AG04449 (cell line): ENCODE measurements around the gene SGMS2.

Experiments used
- CTCF ChIA-PET: fragments of 350-600 bp; formaldehyde crosslinking; extraction: SDS; loops from one replicate; lab custom pipeline; 2021; ENCODE audit warnings: antibody characterized with exemption; lab: Yijun Ruan, JAX
- POLR2A ChIA-PET: fragments of 400-600, 350-600 bp; formaldehyde crosslinking; extraction: SDS; loops from one replicate; lab custom pipeline; 2020; ENCODE audit warnings: antibody characterized with exemption, inconsistent platforms; lab: Yijun Ruan, JAX
- DNase-seq: peaks from one replicate; pipeline ENCODE4 v3.0.0-alpha.2; 2010; ENCODE audit warnings: low read depth, low spot score
- H3K4me3 ChIP-seq: 2 replicates; pipeline ENCODE4 v1.5.1; 2011; ENCODE audit warnings: low read depth, mild to moderate bottlenecking, control low read depth, low read length
- CTCF ChIP-seq: IDR thresholded peaks from one replicate; pipeline ENCODE4 v1.5.1; 2011; ENCODE audit warnings: mild to moderate bottlenecking, moderate library complexity, low read length, control low read depth, inconsistent platforms; ENCODE audit not compliant: insufficient read depth; ENCODE audit errors: missing control alignments

The SGMS2 gene

GRCh38 chr4:107906458-107907100 lies 81.8 kb downstream of the SGMS2 start:
- ChIA-PET POLR2A (no interaction called here), CTCF (interaction anchor here (2.8 kb wide), 1 partner anchor 149 kb away, joined by 10 read pairs; no protein-coding TSS in a partner anchor)
- no peak for DNase-seq
- no peak for TF ChIP-seq CTCF
- no peak overlapping the region for H3K4me3 ChIP-seq

- no peak overlapping the region for H3K4me3 ChIP-seq
- no peak for DNase-seq
- TF ChIP-seq CTCF = no peak
- POLR2A ChIA-PET = interaction anchor here (0.7 kb wide), 1 partner anchor 10 kb away, joined by 3 read pairs; no protein-coding TSS in a partner anchor
- CTCF ChIA-PET = interaction anchor here (1.1 to 5.1 kb wide), 3 partner anchors 8 to 150 kb away, joined by 3 to 139 read pairs (median 7); no protein-coding TSS in a partner anchor
Measured at GRCh38 chr4:107908377-107908776, 83.6 kb downstream of the SGMS2 start.

- ChIA-PET POLR2A (interaction anchor here (0.6 kb wide), 1 partner anchor 79 kb away, joined by 3 read pairs; no protein-coding TSS in a partner anchor), CTCF (interaction anchor here (0.7 to 5.1 kb wide), 31 partner anchors 8 to 660 kb away, joined by 3 to 139 read pairs (median 4); partner anchors contain the start of gene SGMS2)
- peak; percentile 62 for TF ChIP-seq CTCF
- no peak for DNase-seq
- H3K4me3 ChIP-seq = no peak overlapping the region
Measured at GRCh38 chr4:107913283-107913899, 88.7 kb downstream of the SGMS2 start.

GRCh38 chr4:107915220-107915619 lies 90.5 kb downstream of the SGMS2 start:
- DNase-seq = no peak
- ChIA-PET POLR2A (no interaction called here), CTCF (interaction anchor here (0.9 to 4.0 kb wide), 2 partner anchors 45 to 157 kb away, joined by 3 to 50 read pairs; no protein-coding TSS in a partner anchor)
- TF ChIP-seq CTCF = no peak
- H3K4me3 ChIP-seq = no peak overlapping the region

- TF ChIP-seq CTCF = no peak
- no peak for DNase-seq
- no peak overlapping the region for H3K4me3 ChIP-seq
- POLR2A ChIA-PET = no interaction called here
- CTCF ChIA-PET = interaction anchor here (1.1 to 4.0 kb wide), 2 partner anchors 11 to 158 kb away, joined by 3 to 50 read pairs; no protein-coding TSS in a partner anchor
Measured at GRCh38 chr4:107916623-107917022, 91.9 kb downstream of the SGMS2 start.

GRCh38 chr4:107917500-107917899 lies 92.8 kb downstream of the SGMS2 start:
- POLR2A ChIA-PET = no interaction called here
- TF ChIP-seq CTCF = no peak
- no peak for DNase-seq
- CTCF ChIA-PET = interaction anchor here (4.0 kb wide), 1 partner anchor 159 kb away, joined by 50 read pairs; no protein-coding TSS in a partner anchor
- no peak overlapping the region for H3K4me3 ChIP-seq
